A673 (cell line): ENCODE data around the gene CEP112. TPM values are rescaled to one million over a fixed set of nuclear protein-coding genes. Genes with fewer than 3 reads are reported as not detected.

Source experiments
- BruUV-seq: library from RNA; stranded (reverse); fragments of 400-500 nt; replicated peaks from 2 replicates; lab custom pipeline; 2021; lab: Mats Ljungman, UMichigan
- CTCF ChIA-PET: fragments of 300-600 bp; sonication (Branson Sonifier 250); formaldehyde crosslinking; loops from one replicate; lab custom pipeline; 2022; ENCODE audit warnings: antibody characterized with exemption; lab: Charles Lee
- POLR2A ChIA-PET: fragments of 300-600 bp; sonication (Branson Sonifier 250); formaldehyde crosslinking; loops from one replicate; lab custom pipeline; 2022; ENCODE audit warnings: antibody characterized with exemption; ENCODE audit not compliant: low non-redundant PET; lab: Charles Lee
- DNase-seq: peaks from one replicate; pipeline ENCODE4 v3.0.0-alpha.2; 2015; ENCODE audit warnings: low spot score
- H3K27ac ChIP-seq: fragments of 200-600 bp; sonication (generic); 2 replicates; pipeline ENCODE4 v1.5.1; 2016; ENCODE audit warnings: mixed run types, low read depth, mild to moderate bottlenecking, mixed read lengths, antibody characterized with exemption, low read length; ENCODE audit not compliant: poor library complexity, severe bottlenecking
- H3K27me3 ChIP-seq: fragments of 200-600 bp; sonication (generic); replicated peaks from 2 replicates; pipeline ENCODE4 v1.6.1; 2017; ENCODE audit warnings: mixed run types, low read depth, mild to moderate bottlenecking, mixed read lengths, antibody characterized with exemption, low read length; ENCODE audit not compliant: insufficient read depth, poor library complexity
- H3K36me3 ChIP-seq: fragments of 200-600 bp; sonication (generic); 2 replicates; pipeline ENCODE4 v1.6.1; 2016; ENCODE audit warnings: mixed run types, mild to moderate bottlenecking, mixed read lengths, antibody characterized with exemption, low read length; ENCODE audit not compliant: insufficient read depth, poor library complexity, severe bottlenecking
- H3K4me1 ChIP-seq: fragments of 200-600 bp; sonication (generic); 2 replicates; pipeline ENCODE4 v1.6.1; 2017; ENCODE audit warnings: mixed run types, mild to moderate bottlenecking, mixed read lengths, antibody characterized with exemption, low read length; ENCODE audit not compliant: insufficient read depth, poor library complexity, severe bottlenecking
- H3K4me3 ChIP-seq: fragments of 200-600 bp; sonication (generic); 2 replicates; pipeline ENCODE4 v1.5.1; 2016; ENCODE audit warnings: low read depth, mixed run types, mild to moderate bottlenecking, mixed read lengths, low read length; ENCODE audit not compliant: poor library complexity, severe bottlenecking
- H3K9me3 ChIP-seq: fragments of 200-600 bp; sonication (generic); 2 replicates; pipeline ENCODE4 v1.6.1; 2016; ENCODE audit warnings: mixed run types, low read depth, mild to moderate bottlenecking, mixed read lengths, antibody characterized with exemption, low read length; ENCODE audit not compliant: poor library complexity, severe bottlenecking
- CTCF ChIP-seq: fragments of 300-800, 200-600 bp; sonication (generic); conservative IDR thresholded peaks from 2 replicates; pipeline ENCODE4 v1.5.1; 2017; ENCODE audit warnings: low read depth, mild to moderate bottlenecking, antibody characterized with exemption, low read length, moderate library complexity, mixed read lengths
- EZH2 ChIP-seq: fragments of 200-600 bp; sonication (generic); IDR thresholded peaks from 2 replicates; pipeline ENCODE4 v1.6.1; 2017; ENCODE audit warnings: borderline replicate concordance, low read depth, mild to moderate bottlenecking, mixed read lengths, antibody characterized with exemption, low read length; ENCODE audit not compliant: poor library complexity, severe bottlenecking
- intact Hi-C: fragments of 100-400 bp; cut with micrococcal nuclease; formaldehyde crosslinking; loops from one replicate; pipeline ENCODE4 v1.10.0; 2022; ENCODE audit not compliant: unreplicated experiment
- total RNA-seq: library from RNA; stranded (reverse); gene quantifications from 2 replicates; pipeline ENCODE4 v1.2.3, GENCODE V29; 2021

The CEP112 gene
- total RNA-seq, 1 experiment from 2014 or later = 27.2 TPM

- ChIA-PET POLR2A (no interaction called here), CTCF (no interaction called here)
- TF ChIP-seq CTCF (no peak), EZH2 (no peak)
These were observed 45.5 kb downstream of the CEP112 start for GRCh38 chr17:66146394-66146793.

GRCh38 chr17:66143657-66144282, 48.2 kb downstream of the CEP112 start:
- BruUV-seq = no TSS peak
- no peak overlapping the region for H3K27ac ChIP-seq
- ChIA-PET POLR2A (no interaction called here), CTCF (no interaction called here)
- no peak overlapping the region for H3K4me3 ChIP-seq
- H3K9me3 ChIP-seq = no peaks in the 10 kb centered on the region
- no peak for DNase-seq
- no peaks in the 10 kb centered on the region for H3K36me3 ChIP-seq
- no peaks in the 10 kb centered on the region for H3K27me3 ChIP-seq
- intact Hi-C loops = no loop called here
- no peaks in the 10 kb centered on the region for H3K4me1 ChIP-seq
- TF ChIP-seq CTCF (no peak), EZH2 (no peak)

More at GRCh38 chr17:66146394-66146793, 45.5 kb downstream of the CEP112 start:
- DNase-seq = no peak
- Histone ChIP-seq H3K9me3 (no peaks in the 10 kb centered on the region), H3K4me3 (no peak overlapping the region), H3K27ac (no peak overlapping the region), H3K36me3 (no peaks in the 10 kb centered on the region), H3K4me1 (no peaks in the 10 kb centered on the region), H3K27me3 (no peaks in the 10 kb centered on the region)
- no TSS peak for BruUV-seq
- intact Hi-C loops = no loop called here

GRCh38 chr17:66142428-66142827, 49.5 kb downstream of the CEP112 start:
- no peak for TF ChIP-seq CTCF
- TF ChIP-seq EZH2 = no peak
- intact Hi-C loops = no loop called here

More at GRCh38 chr17:66142428-66142827, 49.5 kb downstream of the CEP112 start:
- no peaks in the 10 kb centered on the region for H3K36me3 ChIP-seq
- no peaks in the 10 kb centered on the region for H3K27me3 ChIP-seq
- H3K27ac ChIP-seq = no peak overlapping the region
- ChIA-PET POLR2A (no interaction called here), CTCF (no interaction called here)
- no peaks in the 10 kb centered on the region for H3K4me1 ChIP-seq
- H3K9me3 ChIP-seq = no peaks in the 10 kb centered on the region
- no peak for DNase-seq
- H3K4me3 ChIP-seq = no peak overlapping the region
- BruUV-seq = no TSS peak
